Measurements from ENCODE around the gene EEA1. TPM values are rescaled to one million over a fixed set of nuclear protein-coding genes. Genes with fewer than 3 reads are reported as not detected.

Gene EEA1
- total RNA-seq, 1 experiment from 2014 or later: 14.9 TPM

GRCh38 chr12:92860521-92860920 lies 68.6 kb downstream of the EEA1 start:
- H3K4me1 Mint-ChIP-seq: no peaks in the 10 kb centered on the region
- Histone ChIP-seq H3K56ac (ENCODE audit: insufficient read length, low read depth, low read length) (no peak overlapping the region), H3K9me3 (ENCODE audit: control insufficient read depth, low read depth, low read length) (no peaks in the 10 kb centered on the region), H2BK15ac (ENCODE audit: low read depth, low read length) (no peak overlapping the region), H3K18ac (ENCODE audit: insufficient read length, low read depth, low read length) (no peak overlapping the region), H3K27ac (ENCODE audit: insufficient read length, low read depth, low read length) (no peak overlapping the region), H2AFZ (ENCODE audit: low read length) (no peak overlapping the region), H3K4me1 (ENCODE audit: insufficient read depth, low read length) (no peaks in the 10 kb centered on the region), H3K27me3 (ENCODE audit: insufficient read depth, low read length) (no peaks in the 10 kb centered on the region), H2BK12ac (ENCODE audit: insufficient read length, low read depth, low read length) (no peak overlapping the region), H4K20me1 (ENCODE audit: control insufficient read depth, insufficient read depth, insufficient read length) (no peaks in the 10 kb centered on the region), H3K14ac (ENCODE audit: insufficient read depth, low read length) (no peak overlapping the region), H3K9ac (ENCODE audit: extremely low read depth, insufficient read length, low read length) (no peak overlapping the region), H3K79me1 (ENCODE audit: insufficient read depth, low read depth, low read length, poor library complexity, severe bottlenecking) (no peaks in the 10 kb centered on the region), H3K4me2 (ENCODE audit: insufficient read depth, insufficient read length, low read length) (no peak overlapping the region), H3K79me2 (ENCODE audit: insufficient read depth, low read length) (no peaks in the 10 kb centered on the region), H4K5ac (ENCODE audit: insufficient read length, low read depth, low read length) (no peak overlapping the region), H3K23ac (ENCODE audit: insufficient read length, low read depth, low read length) (no peak overlapping the region), H4K8ac (replicated peaks; ENCODE audit: insufficient read length, low read depth, low read length) (no peak overlapping the region), H2AK5ac (ENCODE audit: insufficient read length, low read length) (no peak overlapping the region), H2BK20ac (ENCODE audit: low read depth, low read length, poor library complexity, severe bottlenecking) (no peak overlapping the region), H3K4ac (ENCODE audit: low read depth, low read length) (no peak overlapping the region), H3T11ph (ENCODE audit: low read length) (no peak overlapping the region), H2BK5ac (ENCODE audit: insufficient read length, low read length) (no peak overlapping the region), H3K23me2 (ENCODE audit: insufficient read length, low read depth, low read length, poor library complexity, severe bottlenecking) (no peaks in the 10 kb centered on the region), H2BK120ac (ENCODE audit: low read depth, low read length, poor library complexity, severe bottlenecking) (no peak overlapping the region), H4K91ac (ENCODE audit: insufficient read length, low read depth, low read length) (no peak overlapping the region)
- H3K27me3 Mint-ChIP-seq (ENCODE audit: low read depth): no peaks in the 10 kb centered on the region
- H3K27ac Mint-ChIP-seq: no peak overlapping the region
- H3K36me3 Mint-ChIP-seq (ENCODE audit: insufficient read depth in 1 of 3, low read depth in 3 of 3): peaks cover 3 to 9% (median 5%) of the 10 kb centered on the region in 3 experiments; a peak in 6 of 7 replicates
- DNase-seq: no peak
- H3K9me3 Mint-ChIP-seq: no peaks in the 10 kb centered on the region
- no peak for TF ChIP-seq CTCF (conservative IDR thresholded peaks at IDR 0.05)
- no peak overlapping the region for H3K4me3 Mint-ChIP-seq

Data from H9 (cell line).